NCI-H748 (cell line): Measurements from ENCODE around the gene VKORC1.

Experiments
- DNase-seq: peaks from one replicate; lab custom pipeline; 2025; ENCODE audit not compliant: unreplicated experiment; lab: John Stamatoyannopoulos, UW

VKORC1 gene

GRCh38 chr16:31063843-31064611, 30.6 kb downstream of the VKORC1 start:
- no peak for DNase-seq

- DNase-seq = no peak
These were observed 31.1 kb downstream of the VKORC1 start for GRCh38 chr16:31063495-31063842.

GRCh38 chr16:31061813-31062440, 32.7 kb downstream of the VKORC1 start:
- no peak for DNase-seq

- DNase-seq = no peak
These were observed 33.3 kb downstream of the VKORC1 start for GRCh38 chr16:31061126-31061812.

GRCh38 chr16:31055613-31056012, 39.0 kb downstream of the VKORC1 start:
- DNase-seq = no peak

- DNase-seq = no peak
These were observed 42.5 kb downstream of the VKORC1 start for GRCh38 chr16:31052114-31052513.

- peak; percentile 14 for DNase-seq
These were observed 44.1 kb downstream of the VKORC1 start for GRCh38 chr16:31050280-31051030.

- no peak for DNase-seq
These were observed 50.6 kb downstream of the VKORC1 start for GRCh38 chr16:31043898-31044481.

GRCh38 chr16:31043352-31043751, 51.2 kb downstream of the VKORC1 start:
- no peak for DNase-seq

- no peak for DNase-seq
These were observed 51.7 kb downstream of the VKORC1 start for GRCh38 chr16:31042866-31043265.
